Fibroblast of lung (primary cell): Measurements from ENCODE around the gene PAX7. TPM values are rescaled to one million over a fixed set of nuclear protein-coding genes. Genes with fewer than 3 reads are reported as not detected.

Source experiments
- DNase-seq, 2 donors: peaks; one replicate each; pipeline versions ENCODE4 v3.0.0 to v3.0.0-alpha.2; 2010; ENCODE audit warnings: low read depth in 2 of 2
- H2AFZ ChIP-seq: 2 replicates; pipeline ENCODE4 v1.5.1; 2012; ENCODE audit warnings: low read length, control low read depth, inconsistent platforms
- H3K27ac ChIP-seq: 2 replicates; pipeline ENCODE4 v1.5.1; 2011; ENCODE audit warnings: low read length, control low read depth; ENCODE audit not compliant: insufficient read depth
- H3K27me3 ChIP-seq: 2 replicates; pipeline ENCODE4 v1.5.1; 2011; ENCODE audit warnings: mild to moderate bottlenecking, low read length; ENCODE audit not compliant: control insufficient read depth, insufficient read depth
- H3K36me3 ChIP-seq: 2 replicates; pipeline ENCODE4 v1.5.1; 2011; ENCODE audit warnings: low read length; ENCODE audit not compliant: control insufficient read depth, insufficient read depth
- H3K4me1 ChIP-seq: 2 replicates; pipeline ENCODE4 v1.5.1; 2011; ENCODE audit warnings: low read length; ENCODE audit not compliant: control insufficient read depth, insufficient read depth; ENCODE audit errors: extremely low read depth
- H3K4me2 ChIP-seq: 2 replicates; pipeline ENCODE4 v1.5.1; 2011; ENCODE audit warnings: low read length, control low read depth; ENCODE audit not compliant: insufficient read depth; ENCODE audit errors: extremely low read depth
- H3K4me3 ChIP-seq, 4 experiments: fragments of 200-600 bp in 1 of 4; sonication (generic) in 1 of 4; replicated peaks in 1 of 4; 2 replicates each; pipeline ENCODE4 v1.5.1; 2011 to 2016; ENCODE audit warnings: low read length in 4 of 4, low read depth in 3 of 4, mild to moderate bottlenecking in 3 of 4, control low read depth in 2 of 4, inconsistent platforms in 1 of 4, mixed read lengths in 1 of 4; ENCODE audit not compliant: insufficient read depth in 1 of 4; ENCODE audit errors: control extremely low read depth in 1 of 4
- H3K79me2 ChIP-seq: 2 replicates; pipeline ENCODE4 v1.5.1; 2012; ENCODE audit warnings: mild to moderate bottlenecking, low read length, inconsistent platforms; ENCODE audit not compliant: control insufficient read depth, insufficient read depth
- H3K9ac ChIP-seq: 2 replicates; pipeline ENCODE4 v1.5.1; 2011; ENCODE audit warnings: mild to moderate bottlenecking, low read length, control low read depth; ENCODE audit not compliant: insufficient read depth
- H3K9me3 ChIP-seq: 2 replicates; pipeline ENCODE4 v1.5.1; 2012; ENCODE audit warnings: low read depth, low read length; ENCODE audit not compliant: control insufficient read depth, insufficient read depth
- H4K20me1 ChIP-seq: 2 replicates; pipeline ENCODE4 v1.5.1; 2011; ENCODE audit warnings: low read length; ENCODE audit not compliant: control insufficient read depth, insufficient read depth; ENCODE audit errors: extremely low read depth
- CTCF ChIP-seq, 2 donors: IDR thresholded peaks in 1 of 2; conservative IDR thresholded peaks in 1 of 2; 1 replicate in 1 of 2; 2 replicates in 1 of 2; pipeline ENCODE4 v1.5.1; 2011 to 2012; ENCODE audit warnings: low read length in 2 of 2, control low read depth in 1 of 2, inconsistent platforms in 1 of 2, low read depth in 1 of 2, mild to moderate bottlenecking in 1 of 2
- EZH2 ChIP-seq: IDR thresholded peaks from 2 replicates; pipeline ENCODE4 v1.5.1; 2012; ENCODE audit warnings: low read length, control low read depth, mild to moderate bottlenecking; ENCODE audit errors: missing control alignments
- polyA plus RNA-seq, 2 donors: library from polyadenylated mRNA; depleted of rRNA in 1 of 2; stranded (reverse) in 1 of 2; unstranded in 1 of 2; fragments of >200 nt; gene quantifications; 2 replicates each; pipeline ENCODE4 v1.2.1, GENCODE V29; 2011 to 2012; ENCODE audit warnings: missing spikeins in 1 of 2
- total RNA-seq: library from RNA; depleted of rRNA; stranded (reverse); fragments of >200 nt; gene quantifications from 2 replicates; pipeline ENCODE4 v1.2.1, GENCODE V29; 2014

PAX7 gene
- total and polyA plus RNA-seq, 2 donors (not counting 1 experiment from before 2014, with no cell fraction given) = not detected

GRCh38 chr1:18653367-18653766 is 22.7 kb downstream of the PAX7 start:
- Histone ChIP-seq H3K9me3 (no peaks in the 10 kb centered on the region), H3K27me3 (no peaks in the 10 kb centered on the region), H3K4me2 (no peak overlapping the region)

GRCh38 chr1:18653916-18654315 is 23.3 kb downstream of the PAX7 start:
- Histone ChIP-seq H4K20me1 (no peaks in the 10 kb centered on the region), H3K27me3 (no peaks in the 10 kb centered on the region), H3K4me1 (no peaks in the 10 kb centered on the region), H3K4me2 (no peak overlapping the region), H3K27ac (no peak overlapping the region), H3K4me3 (no peak overlapping the region), H3K9ac (no peak overlapping the region), H2AFZ (no peak overlapping the region), H3K9me3 (no peaks in the 10 kb centered on the region), H3K36me3 (no peaks in the 10 kb centered on the region), H3K79me2 (no peaks in the 10 kb centered on the region)
- DNase-seq = no peak
- TF ChIP-seq CTCF (conservative IDR thresholded peaks at IDR 0.05 in 1 of 2, IDR thresholded peaks at IDR 0.05 in 1 of 2; ENCODE audit: low read depth in 1 of 2, low read length in 2 of 2) (no peak), EZH2 (no peak)

More at GRCh38 chr1:18653367-18653766, 22.7 kb downstream of the PAX7 start:
- H3K36me3 ChIP-seq = no peaks in the 10 kb centered on the region
- H3K27ac ChIP-seq = no peak overlapping the region
- no peak overlapping the region for H3K4me3 ChIP-seq
- no peak overlapping the region for H2AFZ ChIP-seq
- no peaks in the 10 kb centered on the region for H3K4me1 ChIP-seq
- DNase-seq = no peak
- TF ChIP-seq CTCF (conservative IDR thresholded peaks at IDR 0.05 in 1 of 2, IDR thresholded peaks at IDR 0.05 in 1 of 2; ENCODE audit: low read depth in 1 of 2, low read length in 2 of 2) = no peak
- TF ChIP-seq EZH2 = no peak
- H3K79me2 ChIP-seq = no peaks in the 10 kb centered on the region
- H4K20me1 ChIP-seq = no peaks in the 10 kb centered on the region
- H3K9ac ChIP-seq = no peak overlapping the region

GRCh38 chr1:18654599-18654998 is 24.0 kb downstream of the PAX7 start:
- no peak overlapping the region for H2AFZ ChIP-seq
- H3K9ac ChIP-seq = no peak overlapping the region
- no peaks in the 10 kb centered on the region for H3K4me1 ChIP-seq
- H3K4me3 ChIP-seq = no peak overlapping the region
- no peaks in the 10 kb centered on the region for H3K9me3 ChIP-seq
- no peaks in the 10 kb centered on the region for H3K36me3 ChIP-seq
- no peak for TF ChIP-seq CTCF (conservative IDR thresholded peaks at IDR 0.05 in 1 of 2, IDR thresholded peaks at IDR 0.05 in 1 of 2; ENCODE audit: low read depth in 1 of 2, low read length in 2 of 2)
- no peak for TF ChIP-seq EZH2
- H3K4me2 ChIP-seq = no peak overlapping the region
- DNase-seq = no peak
- H3K79me2 ChIP-seq = no peaks in the 10 kb centered on the region
- H4K20me1 ChIP-seq = no peaks in the 10 kb centered on the region
- no peak overlapping the region for H3K27ac ChIP-seq
- no peaks in the 10 kb centered on the region for H3K27me3 ChIP-seq
